NCI-H2227 (cell line): Measurements from ENCODE around the gene ATP4A.

Experiments used
- DNase-seq: peaks from one replicate; lab custom pipeline; 2025; ENCODE audit not compliant: unreplicated experiment; lab: John Stamatoyannopoulos, UW

The ATP4A gene

DNA sequence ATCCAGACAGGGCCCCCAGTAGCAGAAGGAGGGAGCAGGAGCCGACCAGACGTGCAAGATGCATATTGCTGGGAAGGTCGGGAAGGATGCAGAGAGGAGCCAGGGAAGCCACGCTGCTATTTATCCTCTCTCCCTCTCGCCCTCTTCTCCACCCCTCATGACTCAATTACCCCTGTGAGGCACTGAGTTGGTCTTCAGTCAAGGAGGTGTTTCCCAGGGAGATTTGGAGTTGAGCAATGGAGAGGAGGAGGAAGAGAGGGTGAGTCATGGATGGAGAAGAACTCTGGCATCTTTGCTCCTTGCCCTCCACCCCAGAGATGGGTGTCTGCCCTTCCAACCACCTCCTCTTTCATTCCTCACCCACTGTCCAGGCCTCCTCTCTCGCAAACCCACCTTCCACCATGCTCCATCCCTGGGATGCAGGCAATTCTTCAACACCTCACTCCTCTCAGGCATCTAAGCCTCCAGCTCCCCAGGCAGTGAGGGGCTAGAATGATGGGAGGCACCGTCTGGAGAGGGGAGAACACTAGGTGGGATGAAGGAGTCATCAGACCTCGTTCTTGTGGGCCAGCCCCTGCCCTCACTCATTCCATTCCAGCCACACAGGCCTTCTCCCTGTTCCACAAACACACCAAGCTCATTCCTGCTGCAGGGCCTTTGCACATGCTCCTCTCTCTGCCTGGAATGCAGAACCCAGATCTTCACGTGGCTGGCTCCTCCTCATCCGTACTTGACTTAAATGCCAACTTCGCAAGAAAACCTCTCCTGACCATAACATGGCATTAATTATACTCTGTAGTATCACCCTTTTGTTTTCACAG is 35.0 kb downstream of the ATP4A start, which contains the start of gene SBSN:
SBSN (minus strand) TSS at position 94 of the 821 bp plus-strand sequence; CDS start at position 64, 30 bp downstream.
- DNase-seq = no peak

DNA sequence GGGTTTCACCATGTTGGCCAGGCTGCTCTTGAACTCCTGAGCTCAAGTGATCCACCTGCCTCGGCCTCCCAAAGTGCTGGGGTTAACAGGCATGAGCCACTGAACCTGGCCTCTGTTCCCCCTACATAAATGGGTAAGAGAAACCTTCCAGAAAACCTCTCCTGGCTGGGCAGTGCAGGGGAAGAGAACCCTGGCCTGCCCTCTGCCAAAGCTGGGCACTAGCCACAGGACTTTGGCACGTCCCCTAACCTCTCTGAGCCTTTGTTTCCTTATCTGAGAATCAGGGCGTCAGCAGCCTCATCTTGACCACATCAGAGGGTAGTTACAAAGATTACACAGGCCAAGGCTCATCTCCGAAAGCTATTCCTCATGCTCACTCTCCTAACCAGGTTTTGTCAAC is 37.6 kb downstream of the ATP4A start:
- no peak for DNase-seq

DNA sequence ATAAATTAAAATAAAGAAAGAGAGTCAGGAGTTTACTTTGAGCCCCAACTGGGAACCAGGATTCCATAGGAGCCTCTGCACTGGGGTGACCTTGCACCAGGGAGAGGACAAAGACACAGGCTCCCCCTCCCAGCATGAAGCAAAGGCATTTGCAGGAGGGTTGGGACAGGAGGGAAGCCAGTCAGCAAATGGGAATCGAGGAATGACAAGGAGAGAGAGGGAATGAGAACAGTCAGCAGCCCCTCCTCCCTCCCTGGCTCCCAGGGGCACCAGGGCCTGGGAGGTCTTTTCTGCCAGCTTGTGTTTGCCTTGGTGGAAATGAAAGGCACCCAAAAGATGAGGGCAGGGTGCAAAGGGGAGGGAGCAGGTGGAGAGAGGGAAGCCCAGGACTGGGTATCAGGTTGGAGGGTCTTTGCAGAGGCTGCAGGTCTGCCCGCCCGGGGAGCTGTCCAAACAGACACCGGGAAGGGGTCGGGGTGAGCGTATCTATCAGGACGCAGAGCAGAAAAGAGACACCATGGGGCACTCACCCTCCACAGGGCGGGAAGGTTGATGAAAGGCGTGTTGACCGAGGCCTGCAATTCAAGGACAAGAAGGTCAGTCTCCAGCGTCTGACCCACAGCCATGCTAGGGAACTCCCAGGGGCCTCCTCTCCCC is 39.1 kb downstream of the ATP4A start:
- DNase-seq = no peak

DNA sequence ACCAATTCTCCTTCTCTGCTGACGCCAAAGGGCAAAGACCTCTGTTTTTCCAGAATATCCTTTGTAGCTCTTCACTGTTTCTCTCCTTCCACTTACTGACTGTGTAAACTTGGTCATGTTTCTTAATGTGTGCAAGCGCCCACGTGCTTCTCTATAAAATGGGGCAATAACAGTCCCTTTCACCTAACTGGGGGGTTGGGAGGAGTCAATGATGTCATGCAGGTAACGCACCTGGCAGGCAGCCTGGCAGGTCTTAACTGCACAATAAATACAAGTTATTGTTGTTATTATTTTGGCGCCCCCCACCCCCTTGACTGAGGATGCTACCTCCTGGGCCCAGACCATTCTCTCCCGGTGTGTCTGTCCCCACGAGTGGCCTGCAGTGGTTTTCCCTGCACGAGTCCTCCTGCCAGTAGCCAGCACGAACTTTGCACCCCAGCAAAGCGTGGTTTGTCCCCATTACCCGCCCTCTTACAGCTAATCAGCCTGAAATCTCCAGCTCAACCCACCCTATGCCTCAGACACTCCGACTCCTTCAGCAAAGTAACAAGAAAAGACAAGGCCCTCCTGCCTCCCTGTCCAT is 40.6 kb downstream of the ATP4A start:
- no peak for DNase-seq

DNA sequence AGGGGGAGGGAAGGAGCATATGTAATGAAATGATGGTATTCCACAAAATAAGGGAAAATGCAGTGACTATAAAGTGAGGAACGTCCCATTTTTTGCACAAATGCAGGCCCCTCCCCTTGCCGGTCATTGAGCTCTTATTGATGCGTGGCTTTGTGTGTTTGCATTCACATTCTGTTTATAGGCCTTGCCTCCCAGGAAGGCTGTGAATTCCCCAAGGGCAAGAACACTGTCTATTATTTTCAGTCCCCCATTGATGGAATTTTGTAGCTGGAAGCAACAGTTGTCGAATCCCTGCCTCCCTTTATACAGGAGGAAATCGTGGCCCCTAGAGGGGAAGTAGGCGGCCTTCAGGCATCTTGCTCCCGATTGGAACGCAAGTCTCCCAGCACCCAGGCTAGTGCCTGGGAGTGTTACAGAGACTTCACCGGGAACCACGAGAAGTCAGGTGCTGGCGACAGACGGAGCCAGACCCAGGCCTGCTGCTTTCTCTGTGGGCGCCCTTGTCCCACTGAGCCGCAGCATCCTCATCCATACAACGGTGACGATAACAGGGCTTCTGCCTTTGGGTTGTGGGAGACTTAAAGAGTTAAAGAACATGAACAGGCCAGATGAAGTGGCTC is 42.2 kb downstream of the ATP4A start:
- DNase-seq = no peak

DNA sequence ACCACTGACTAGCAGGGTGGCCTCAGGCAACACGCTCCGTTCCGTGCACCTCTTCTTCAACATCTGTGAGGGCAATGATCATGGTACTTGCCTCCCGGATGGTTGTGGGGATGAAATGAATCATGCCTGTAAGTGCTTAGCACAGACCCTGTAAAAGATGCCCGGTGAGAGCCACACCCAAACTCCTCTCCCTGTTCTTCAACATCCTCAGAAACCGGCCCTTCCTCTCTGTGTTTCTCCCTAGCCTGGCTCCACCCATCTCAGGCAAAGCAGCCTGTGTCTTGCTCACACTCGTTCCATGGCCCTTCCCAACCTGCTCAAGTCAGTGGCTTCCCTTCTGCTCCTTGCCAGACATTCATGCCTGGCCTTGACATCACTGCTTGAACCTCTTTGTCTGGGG is 44.2 kb downstream of the ATP4A start:
- no peak for DNase-seq

DNA sequence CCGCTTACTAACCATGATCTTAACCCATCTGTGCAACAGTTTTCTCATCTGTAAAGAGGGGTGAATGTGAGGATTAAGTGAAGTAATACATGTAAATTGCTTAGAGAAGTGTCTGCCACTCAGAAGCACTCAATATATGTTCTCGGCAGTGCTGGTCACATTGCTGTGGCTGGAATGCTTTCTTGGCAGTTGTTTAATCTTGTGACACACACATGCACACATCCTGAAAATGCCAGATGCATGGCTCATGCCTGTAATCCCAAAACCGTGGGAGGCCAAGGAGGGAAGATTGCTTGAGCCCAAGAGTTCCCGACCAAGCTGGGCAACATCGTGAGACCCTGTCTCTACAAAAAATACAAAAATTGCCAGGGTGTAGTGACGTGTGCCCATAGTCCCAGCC is 45.1 kb downstream of the ATP4A start:
- no peak for DNase-seq

DNA sequence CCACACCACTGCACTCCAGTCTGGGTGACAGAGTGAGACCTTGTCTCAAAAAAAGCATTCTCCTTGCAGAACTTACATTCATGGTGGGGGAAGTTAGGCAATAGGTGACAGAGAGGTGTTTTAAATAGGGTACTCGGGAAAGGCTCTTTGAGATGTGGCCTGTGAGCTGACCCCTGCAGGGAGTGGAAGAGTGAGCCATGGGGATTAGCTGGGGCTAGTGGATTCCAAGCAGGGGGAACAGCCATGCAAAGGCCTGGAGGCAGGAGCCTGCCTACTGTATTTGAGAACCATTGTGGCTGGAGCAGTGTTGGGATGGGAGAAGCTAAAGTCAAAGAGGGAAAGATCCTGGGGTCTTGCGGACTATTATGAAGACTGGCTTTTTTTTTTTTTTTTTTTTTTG is 46.1 kb downstream of the ATP4A start:
- DNase-seq = no peak

DNA sequence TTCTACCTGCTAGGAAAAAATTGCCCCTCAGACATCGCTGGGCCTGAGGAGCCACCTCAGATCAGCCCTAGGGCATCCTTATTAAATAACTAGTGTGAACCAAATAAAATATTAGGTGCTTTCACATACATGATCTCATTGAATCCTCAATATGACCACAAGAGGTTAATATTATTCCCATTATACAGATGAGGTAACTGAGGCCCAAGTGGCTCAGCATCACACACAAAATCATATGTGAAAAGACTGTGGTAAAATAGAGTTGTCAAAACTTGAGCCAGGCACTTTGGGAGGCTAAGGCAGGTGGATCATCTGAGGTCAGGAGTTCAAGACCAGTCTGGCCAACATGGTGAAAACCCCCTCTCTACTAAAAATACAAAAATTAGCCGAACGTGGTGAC is 47.1 kb downstream of the ATP4A start:
- DNase-seq = no peak

DNA sequence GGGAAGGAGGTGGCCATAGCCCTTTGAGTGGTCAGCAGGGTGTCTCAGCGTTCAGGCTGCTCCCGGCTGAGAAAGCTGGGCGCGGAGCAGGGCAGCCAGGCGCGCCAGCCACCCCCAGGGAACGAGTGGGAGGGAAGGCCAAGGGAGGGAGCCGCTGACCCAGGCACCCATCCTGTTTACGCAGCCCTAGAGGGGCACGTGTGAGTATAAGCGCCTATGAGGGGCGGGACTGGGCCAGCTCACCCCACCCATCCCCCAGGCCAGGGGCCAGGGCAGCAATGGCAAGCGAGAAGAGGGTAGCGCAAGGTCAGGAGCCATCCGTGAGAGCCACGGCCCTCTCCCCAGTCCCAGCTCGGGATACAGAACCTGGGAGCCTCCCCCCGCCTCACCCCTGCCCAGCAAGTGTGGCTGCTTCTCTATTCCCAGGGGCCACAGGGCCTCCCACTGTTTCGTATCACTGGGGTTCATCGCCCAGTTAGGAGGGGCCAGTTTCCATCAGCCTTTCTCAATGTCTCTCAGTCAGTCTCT is 49.1 kb downstream of the ATP4A start:
- DNase-seq = no peak

DNA sequence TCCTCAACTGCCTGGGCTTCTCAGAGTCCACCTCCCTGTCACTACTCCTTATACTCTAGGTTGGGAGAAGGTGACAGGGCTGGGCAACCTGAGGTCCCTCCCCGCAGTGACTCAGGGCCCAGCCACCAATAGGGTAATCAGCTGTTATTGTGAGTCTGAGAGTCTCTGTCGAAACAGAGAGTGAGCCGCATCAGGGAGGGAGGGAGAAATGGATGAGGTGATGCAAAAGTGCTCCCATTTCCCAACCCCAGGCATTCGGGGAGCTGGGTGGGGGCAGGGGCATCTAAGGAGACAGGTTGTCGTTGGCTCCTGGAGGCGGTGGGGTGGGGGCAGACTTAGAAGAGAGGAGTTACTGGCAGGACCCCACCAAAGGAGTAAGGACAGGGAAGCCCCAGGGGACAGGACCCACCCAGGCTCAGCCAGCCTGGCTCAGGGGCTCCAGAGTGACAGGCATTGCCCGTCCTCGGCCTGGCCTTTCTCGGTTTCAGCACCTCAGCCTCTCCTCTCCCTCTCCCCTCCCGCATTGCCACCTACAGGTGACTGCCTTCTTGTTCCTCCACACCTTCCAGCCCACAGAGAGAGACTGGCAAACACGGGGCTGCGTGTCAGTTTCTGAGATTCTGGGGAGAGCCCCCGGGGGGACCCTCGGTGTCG is 49.7 kb downstream of the ATP4A start, which contains the start of gene DMKN:
DMKN (minus strand) TSS at position 22 of the 654 bp plus-strand sequence. CDS start 174 bp downstream, outside the sequence.
- peak; percentile 68 for DNase-seq

DNA sequence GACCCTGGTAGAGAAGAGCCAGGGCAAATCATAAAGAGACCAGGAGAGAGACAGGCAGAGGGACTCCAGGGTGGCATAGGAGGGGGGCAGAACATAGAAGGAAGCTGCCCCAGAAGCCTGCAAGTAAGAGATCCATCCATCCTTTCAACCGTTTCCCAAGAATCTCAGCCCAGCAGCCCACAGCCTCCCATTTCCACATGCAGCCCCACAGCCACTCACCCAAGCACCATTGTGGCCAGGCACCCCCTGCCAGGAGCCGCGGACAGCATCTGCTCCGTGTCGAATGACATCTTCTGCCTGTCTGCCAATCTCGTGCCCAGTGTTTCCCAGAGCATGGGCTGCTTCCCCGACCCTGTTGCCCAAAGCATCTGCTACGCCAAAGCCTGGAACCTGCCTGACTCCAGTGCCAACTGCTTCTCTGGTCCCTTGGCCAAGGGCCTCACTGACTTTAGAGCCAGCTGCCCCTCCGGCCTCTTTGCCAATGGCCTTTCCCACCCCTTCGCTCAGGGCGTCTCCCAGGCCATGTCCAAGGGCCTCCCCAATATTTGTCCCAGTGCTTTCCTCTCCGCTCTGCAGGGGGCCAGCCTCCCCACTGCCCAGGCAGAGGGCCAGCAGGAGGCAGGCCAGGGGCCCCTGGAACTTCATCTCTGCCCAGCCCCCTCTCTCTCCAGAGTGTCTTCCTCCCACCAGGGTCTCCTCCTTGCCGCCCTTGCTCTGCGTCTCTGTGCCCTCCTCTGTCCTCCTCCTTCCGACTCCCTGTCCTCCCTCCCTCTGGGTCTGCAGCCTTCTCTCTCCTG is 50.4 kb downstream of the ATP4A start:
- no peak for DNase-seq

DNA sequence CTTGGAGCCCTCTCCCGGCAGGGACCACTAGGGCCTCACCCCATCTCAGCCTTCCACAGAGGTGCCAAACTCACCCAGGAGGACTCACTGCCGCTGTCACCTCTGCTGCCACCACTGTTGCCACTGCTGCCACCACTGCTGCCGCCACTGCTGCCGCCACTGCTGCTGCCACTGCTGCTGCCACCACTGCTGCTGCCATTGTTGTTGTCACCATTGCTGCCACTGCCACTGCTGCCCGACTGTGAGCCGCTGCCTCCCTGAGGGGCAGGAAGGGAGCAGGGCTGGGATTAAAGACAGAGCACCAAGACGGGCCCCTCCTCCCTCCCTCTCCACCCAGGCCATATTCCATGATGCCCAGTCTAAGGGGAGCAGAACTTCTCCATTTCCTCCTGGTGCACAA is 52.1 kb downstream of the ATP4A start:
- no peak for DNase-seq

DNA sequence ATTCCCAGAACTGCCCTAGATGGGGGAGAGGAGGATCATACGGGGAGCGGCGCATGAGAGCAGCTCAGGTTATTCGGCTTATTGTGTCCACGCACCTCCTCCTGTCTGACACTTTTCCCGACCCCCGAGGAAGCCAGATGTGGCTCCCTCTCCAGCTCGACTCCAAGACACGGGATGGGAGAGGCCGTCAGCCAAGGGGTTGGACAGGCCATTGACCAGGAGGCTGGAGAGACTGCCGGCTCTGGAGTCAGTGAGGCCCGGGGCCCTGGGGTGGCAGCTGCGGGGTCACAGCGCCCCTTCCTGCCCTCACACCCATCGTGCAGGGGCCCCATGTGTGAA is 52.9 kb downstream of the ATP4A start:
- DNase-seq = no peak

DNA sequence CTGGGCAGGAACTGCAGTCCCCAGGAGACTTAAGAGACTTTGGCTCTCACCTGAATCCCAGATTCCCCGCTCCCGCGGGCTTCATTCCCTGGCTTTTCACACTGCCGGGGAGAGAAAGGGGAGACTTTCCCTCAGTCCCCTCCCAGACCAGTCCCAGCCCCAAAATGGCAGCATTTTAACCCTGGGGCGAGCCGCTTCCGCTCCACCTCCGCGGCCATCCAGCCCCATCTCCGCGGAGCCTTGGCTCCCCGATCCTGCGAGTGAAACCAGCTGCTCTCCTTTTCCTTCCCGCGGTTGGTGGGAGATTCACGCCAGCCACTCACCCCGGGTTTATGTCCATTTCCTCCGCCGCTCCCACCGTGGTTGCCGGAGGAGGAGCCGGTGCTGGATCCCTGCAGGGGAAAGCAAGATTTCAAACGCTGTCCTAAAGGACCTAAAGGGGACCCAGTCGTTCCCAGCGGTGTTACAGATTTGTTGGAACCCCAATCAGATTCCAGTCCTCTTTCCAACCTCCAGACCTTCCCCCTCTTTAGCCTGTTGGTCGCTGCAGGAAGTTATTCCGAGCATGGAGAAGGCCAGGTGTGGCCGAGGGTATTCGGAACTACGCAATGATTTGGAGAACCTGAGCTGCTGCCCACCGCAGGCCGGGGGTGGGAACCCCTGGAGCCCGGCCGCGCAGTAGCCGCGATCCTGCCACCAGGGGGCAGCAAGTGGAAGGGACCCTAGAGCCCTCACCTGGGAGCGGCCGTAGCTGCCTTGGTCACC is 53.4 kb downstream of the ATP4A start:
- peak; percentile 97 for DNase-seq

DNA sequence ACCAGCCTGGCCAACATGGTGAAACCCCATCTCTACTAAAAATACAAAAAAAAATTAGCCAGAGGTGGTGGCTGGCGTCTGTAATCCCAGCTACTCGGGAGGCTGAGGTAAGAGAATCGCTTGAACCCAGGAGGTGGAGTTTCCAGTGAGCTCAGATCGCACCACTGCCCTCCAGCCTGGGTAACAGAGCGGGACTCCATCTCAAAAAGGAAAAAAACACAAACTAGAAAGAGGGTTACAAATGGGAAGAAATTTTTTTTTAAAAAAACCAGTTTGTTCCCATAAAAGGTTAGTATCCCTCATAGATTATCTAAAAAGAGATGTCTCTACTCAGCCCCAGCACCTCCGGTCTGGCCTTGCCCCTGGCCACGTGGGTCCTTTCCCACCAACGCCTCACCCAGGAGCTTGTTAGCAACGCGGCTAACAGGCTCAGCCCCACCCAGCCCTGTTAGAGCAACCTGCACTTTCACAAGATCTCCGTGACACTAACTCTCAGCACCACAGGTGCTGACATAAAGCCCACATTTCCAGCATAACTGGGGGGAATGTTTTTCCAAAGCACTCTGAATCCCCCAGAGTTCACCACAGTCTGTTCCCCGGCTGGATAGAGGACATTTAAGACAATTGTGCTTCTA is 54.3 kb downstream of the ATP4A start:
- DNase-seq = peak; percentile 77

DNA sequence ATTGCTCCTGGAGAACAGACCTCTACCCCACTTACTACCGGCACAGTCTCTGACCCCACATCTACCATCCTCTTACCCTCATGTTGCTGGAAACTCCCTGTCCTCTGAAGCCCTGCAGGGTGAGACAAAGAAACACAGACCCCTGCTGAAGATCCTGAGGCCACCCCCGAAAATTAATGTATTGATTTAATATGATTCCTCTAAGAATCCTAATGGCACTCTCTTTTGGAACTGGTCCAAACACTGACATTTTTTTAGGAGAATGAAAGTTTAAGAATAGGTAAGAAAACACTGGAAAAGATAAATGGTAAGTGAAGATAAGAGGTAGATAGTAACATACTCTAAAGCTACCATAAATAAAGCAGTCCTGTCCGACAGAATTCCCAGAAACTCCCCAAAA is 55.3 kb downstream of the ATP4A start:
- DNase-seq = no peak

DNA sequence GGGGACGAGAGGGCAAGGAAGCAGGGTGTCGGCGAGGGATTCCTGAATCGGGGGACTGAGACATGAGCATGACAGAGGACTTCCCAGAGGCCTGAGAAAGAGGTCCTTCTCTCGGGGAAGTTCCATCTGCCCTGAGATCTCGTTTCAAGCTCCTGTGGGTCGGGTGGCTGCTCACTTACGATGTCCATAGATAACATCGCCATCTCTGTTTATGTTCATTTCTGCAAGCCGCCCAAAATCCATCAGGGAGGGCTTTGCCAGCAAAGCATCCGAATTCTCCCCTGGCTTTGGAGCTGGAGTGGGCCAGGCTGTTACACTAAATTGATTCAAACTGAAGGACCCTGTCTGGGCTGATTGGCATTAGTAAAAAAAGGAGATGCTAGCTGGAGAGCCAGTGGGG is 55.9 kb downstream of the ATP4A start:
- DNase-seq = no peak

DNA sequence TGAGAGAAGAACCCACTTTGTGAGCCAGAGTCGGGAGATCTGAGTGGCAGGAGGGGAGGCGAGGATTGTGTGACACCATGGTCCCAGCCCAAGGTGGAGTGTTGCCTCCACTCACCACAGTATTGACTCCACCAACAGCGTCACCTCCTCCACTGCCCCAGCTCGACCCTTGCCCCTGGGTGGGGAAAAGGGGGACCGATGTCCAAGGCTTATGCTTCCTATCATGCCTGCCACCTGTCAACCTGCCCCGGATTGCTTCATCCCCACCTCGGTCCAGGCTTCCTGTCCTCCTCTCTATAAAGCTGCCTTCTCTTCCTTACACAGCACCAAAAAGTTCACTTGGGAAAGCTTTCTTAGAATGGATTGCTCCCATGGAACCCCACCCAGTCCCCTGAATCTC is 57.4 kb downstream of the ATP4A start:
- no peak for DNase-seq
